MM.1S (cell line): ENCODE results near the gene ABCC3.

ENCODE experiments used
- DNase-seq: peaks from one replicate; pipeline ENCODE4 v3.0.0-alpha.2; 2015
- H2AFZ ChIP-seq: fragments of 300-600 bp; sonication (generic); 2 replicates; pipeline ENCODE4 v1.6.0; 2016; ENCODE audit warnings: antibody characterized with exemption, low read length
- H3F3A ChIP-seq: fragments of 300-600 bp; sonication (generic); 2 replicates; pipeline ENCODE4 v1.6.1; 2016; ENCODE audit warnings: mild to moderate bottlenecking, antibody characterized with exemption, low read length, moderate library complexity, mixed read lengths; ENCODE audit not compliant: insufficient read depth
- H3K27ac ChIP-seq: fragments of 300-600 bp; sonication (generic); 2 replicates; pipeline ENCODE4 v1.5.1; 2016; ENCODE audit warnings: mild to moderate bottlenecking, low read length
- H3K27me3 ChIP-seq: fragments of 300-600 bp; sonication (generic); replicated peaks from 2 replicates; pipeline ENCODE4 v1.6.0; 2016; ENCODE audit warnings: low read length; ENCODE audit not compliant: insufficient read depth
- H3K36me3 ChIP-seq: fragments of 300-600 bp; sonication (generic); replicated peaks from 2 replicates; pipeline ENCODE4 v1.6.1; 2016; ENCODE audit warnings: mild to moderate bottlenecking, low read length, mixed read lengths; ENCODE audit not compliant: insufficient read depth
- H3K4me1 ChIP-seq: fragments of 300-600 bp; sonication (generic); 2 replicates; pipeline ENCODE4 v1.6.1; 2016; ENCODE audit warnings: low read length, mixed read lengths
- H3K4me2 ChIP-seq: fragments of 300-600 bp; sonication (generic); 2 replicates; pipeline ENCODE4 v1.6.0; 2016; ENCODE audit warnings: low read depth, low read length
- H3K4me3 ChIP-seq: fragments of 300-600 bp; sonication (generic); 2 replicates; pipeline ENCODE4 v1.5.1; 2016; ENCODE audit warnings: low read length, mixed read lengths
- H3K79me2 ChIP-seq: fragments of 300-600 bp; sonication (generic); 2 replicates; pipeline ENCODE4 v1.6.1; 2016; ENCODE audit warnings: mixed run types, low read length, mixed read lengths
- H3K9ac ChIP-seq: fragments of 300-600 bp; sonication (generic); 2 replicates; pipeline ENCODE4 v1.6.1; 2016; ENCODE audit warnings: low read length, mixed read lengths
- H3K9me2 ChIP-seq: fragments of 300-600 bp; sonication (generic); replicated peaks from 2 replicates; pipeline ENCODE4 v1.6.1; 2016; ENCODE audit warnings: mild to moderate bottlenecking, low read length, mixed read lengths; ENCODE audit not compliant: insufficient read depth
- H3K9me3 ChIP-seq: fragments of 300-600 bp; sonication (generic); replicated peaks from 2 replicates; pipeline ENCODE4 v1.6.1; 2016; ENCODE audit warnings: mild to moderate bottlenecking, low read length, mixed read lengths; ENCODE audit not compliant: insufficient read depth
- H4K20me1 ChIP-seq: fragments of 300-600 bp; sonication (generic); 2 replicates; pipeline ENCODE4 v1.6.1; 2016; ENCODE audit warnings: mild to moderate bottlenecking, low read length, moderate library complexity, mixed read lengths; ENCODE audit not compliant: insufficient read depth
- CTCF ChIP-seq: fragments of 300-600 bp; sonication (generic); IDR thresholded peaks from 2 replicates; pipeline ENCODE4 v1.5.1; 2016; ENCODE audit warnings: antibody characterized with exemption, low read length, mixed read lengths
- EZH2 ChIP-seq: fragments of 300-600 bp; sonication (generic); optimal IDR thresholded peaks from 2 replicates; pipeline ENCODE3; 2017; ENCODE audit warnings: low read depth, mild to moderate bottlenecking, antibody characterized with exemption, low read length, mixed read lengths
- EZH2phosphoT487 ChIP-seq: fragments of 300-600 bp; sonication (generic); IDR thresholded peaks from 2 replicates; pipeline ENCODE4 v1.6.1; 2018; ENCODE audit warnings: antibody characterized with exemption, low read length

Gene ABCC3

GRCh38 chr17:50605429-50605828 is 29.3 kb upstream of the ABCC3 start:
- no peak overlapping the region for H2AFZ ChIP-seq
- H3K4me2 ChIP-seq, result no peak overlapping the region
- no peaks in the 10 kb centered on the region for H3F3A ChIP-seq
- H4K20me1 ChIP-seq, result no peaks in the 10 kb centered on the region
- no peak for DNase-seq
- H3K9me3 ChIP-seq, result no peaks in the 10 kb centered on the region
- no peak overlapping the region for H3K4me3 ChIP-seq
- H3K9me2 ChIP-seq, result no peaks in the 10 kb centered on the region
- no peak overlapping the region for H3K27ac ChIP-seq
- TF ChIP-seq EZH2, result no peak
- no peak for TF ChIP-seq CTCF
- no peak for TF ChIP-seq EZH2phosphoT487
- H3K9ac ChIP-seq, result no peak overlapping the region
- peaks cover 98% of the 10 kb centered on the region for H3K27me3 ChIP-seq
- no peaks in the 10 kb centered on the region for H3K36me3 ChIP-seq
- H3K4me1 ChIP-seq, result no peaks in the 10 kb centered on the region
- H3K79me2 ChIP-seq, result no peaks in the 10 kb centered on the region

- Histone ChIP-seq H3K27me3 (peaks cover 94% of the 10 kb centered on the region), H3F3A (no peaks in the 10 kb centered on the region), H3K27ac (no peak overlapping the region), H3K9me3 (no peaks in the 10 kb centered on the region), H2AFZ (no peak overlapping the region), H3K9ac (no peak overlapping the region), H4K20me1 (no peaks in the 10 kb centered on the region), H3K36me3 (no peaks in the 10 kb centered on the region), H3K9me2 (no peaks in the 10 kb centered on the region), H3K4me1 (no peaks in the 10 kb centered on the region), H3K4me2 (no peak overlapping the region), H3K79me2 (no peaks in the 10 kb centered on the region), H3K4me3 (no peak overlapping the region)
- DNase-seq, result no peak
- TF ChIP-seq CTCF (no peak), EZH2phosphoT487 (no peak), EZH2 (no peak)
These were observed 27.0 kb upstream of the ABCC3 start for GRCh38 chr17:50607522-50608175.

GRCh38 chr17:50608700-50609379 is 25.8 kb upstream of the ABCC3 start:
- no peaks in the 10 kb centered on the region for H3K4me1 ChIP-seq
- H3K9me2 ChIP-seq, result no peaks in the 10 kb centered on the region
- no peak overlapping the region for H3K4me2 ChIP-seq
- no peak overlapping the region for H2AFZ ChIP-seq
- peaks cover 91% of the 10 kb centered on the region for H3K27me3 ChIP-seq
- no peaks in the 10 kb centered on the region for H3K36me3 ChIP-seq
- H4K20me1 ChIP-seq, result no peaks in the 10 kb centered on the region
- H3K9ac ChIP-seq, result no peak overlapping the region
- H3K9me3 ChIP-seq, result no peaks in the 10 kb centered on the region
- no peak for DNase-seq
- H3F3A ChIP-seq, result no peaks in the 10 kb centered on the region
- no peak overlapping the region for H3K4me3 ChIP-seq
- no peak overlapping the region for H3K27ac ChIP-seq
- no peak for TF ChIP-seq EZH2phosphoT487
- no peak for TF ChIP-seq CTCF
- no peak for TF ChIP-seq EZH2
- no peaks in the 10 kb centered on the region for H3K79me2 ChIP-seq
